Lung (tissue), 12 donors: ENCODE results near the gene TMEM238. TPM values are rescaled to one million over a fixed set of nuclear protein-coding genes. Genes with fewer than 3 reads are reported as not detected.
"Not testable (repeated sequence)": the region's sequence is repeated elsewhere in the genome, so short reads cannot be mapped to it uniquely, and the experiment has no call there.

Experiments
- ATAC-seq: fragments of 200-7000 bp; cut with Tn5 transposase; one replicate; pipeline ENCODE4 v1.9.1; 2020; ENCODE audit warnings: moderate number of reproducible peaks; ENCODE audit not compliant: insufficient read depth, low FRiP score
- DNase-seq, 3 donors: peaks; one replicate each; pipeline ENCODE4 v3.0.0-alpha.2; 2013 to 2017
- H3K27ac ChIP-seq, 2 donors: one replicate each; pipeline ENCODE4 v1.5.1; 2013; ENCODE audit warnings: mild to moderate bottlenecking in 2 of 2, moderate library complexity in 2 of 2, control low read depth in 1 of 2, inconsistent platforms in 1 of 2, low read depth in 1 of 2, low read length in 1 of 2
- H3K27me3 ChIP-seq, 3 donors: one replicate each; pipeline ENCODE4 v1.5.1; 2013; ENCODE audit warnings: low read length in 2 of 3; ENCODE audit not compliant: control insufficient read depth in 3 of 3, insufficient read depth in 3 of 3
- H3K36me3 ChIP-seq, 4 donors: one replicate each; pipeline ENCODE4 v1.5.1; 2013; ENCODE audit warnings: low read length in 4 of 4, mild to moderate bottlenecking in 1 of 4, moderate library complexity in 1 of 4; ENCODE audit not compliant: control insufficient read depth in 4 of 4, insufficient read depth in 4 of 4
- H3K4me1 ChIP-seq, 5 donors: one replicate each; pipeline ENCODE4 v1.5.1; 2013; ENCODE audit warnings: low read length in 5 of 5, mild to moderate bottlenecking in 2 of 5, moderate library complexity in 1 of 5; ENCODE audit not compliant: control insufficient read depth in 5 of 5, insufficient read depth in 5 of 5
- H3K4me3 ChIP-seq: one replicate; pipeline ENCODE4 v1.5.1; 2013; ENCODE audit warnings: mild to moderate bottlenecking, control low read depth, moderate library complexity
- H3K9ac ChIP-seq, 2 donors: one replicate each; pipeline ENCODE4 v1.5.1; 2013; ENCODE audit warnings: low read length in 2 of 2, control low read depth in 1 of 2; ENCODE audit not compliant: insufficient read depth in 1 of 2
- H3K9me3 ChIP-seq, 4 donors: one replicate each; pipeline ENCODE4 v1.5.1; 2013; ENCODE audit warnings: low read length in 3 of 4, mild to moderate bottlenecking in 1 of 4, moderate library complexity in 1 of 4; ENCODE audit not compliant: control insufficient read depth in 4 of 4, insufficient read depth in 3 of 4
- CTCF ChIP-seq: IDR thresholded peaks from 2 replicates; pipeline ENCODE4 v1.5.1; 2012; ENCODE audit warnings: mild to moderate bottlenecking; ENCODE audit errors: control extremely low read depth, extremely low read depth
- WGBS, 2 donors: extraction: QIAGEN DNeasy Blood & Tissue Kit; methylation state at CpG; one replicate each; pipeline ENCODE4 v1.1.7; 2013; 5-methylcytosine and 5-hydroxymethylcytosine counted together
- polyA plus RNA-seq, 2 donors: library from polyadenylated mRNA; stranded (reverse); fragments of 200-250 nt; gene quantifications; one replicate each; pipeline ENCODE4 v1.2.1, GENCODE V29; 2013
- total RNA-seq, 2 donors: library from RNA; depleted of rRNA in 1 of 2; stranded (reverse); fragments of >200 nt in 1 of 2; gene quantifications; one replicate each; pipeline ENCODE4 v1.2.1, GENCODE V29; 2014 to 2021
- donor health status: control.
- donor health status: control.
- donor health status: Bipolar disorder and iron deficiency.
- donor health status: healthy.
- donor health status: DM: yes; HTN: yes; CAD: no.

The TMEM238 gene
- total and polyA plus RNA-seq, 4 donors, result 0.43 to 31.0 (median 0.82) TPM

GRCh38 chr19:55431183-55431582 is 47.1 kb upstream of the TMEM238 start:
- Histone ChIP-seq H3K27me3 (peaks cover 8 to 36% (median 23%) of the 10 kb centered on the region in 3 donors), H3K9me3 (peaks cover 0 to 6% (median 0%) of the 10 kb centered on the region in 4 donors), H3K4me1 (no peaks in the 10 kb centered on the region), H3K27ac (no peak overlapping the region), H3K9ac (no peak overlapping the region), H3K4me3 (no peak overlapping the region), H3K36me3 (no peaks in the 10 kb centered on the region)
- WGBS, 2 donors, result 82 to 94% methylated on average over 1 of the region's 1 CpG
- ATAC-seq, result no peak
- no peak for DNase-seq
- no peak for TF ChIP-seq CTCF

- Histone ChIP-seq H3K4me1 (no peaks in the 10 kb centered on the region), H3K27me3 (peaks cover 0 to 12% (median 6%) of the 10 kb centered on the region in 3 donors), H3K27ac (no peak overlapping the region), H3K36me3 (no peaks in the 10 kb centered on the region), H3K9ac (no peak overlapping the region), H3K4me3 (no peak overlapping the region), H3K9me3 (peaks cover 0 to 10% (median 0%) of the 10 kb centered on the region in 4 donors)
- no peak for TF ChIP-seq CTCF
- DNase-seq, result no peak
- ATAC-seq, result no peak
- WGBS, 2 donors, result 60 to 79% methylated on average over 2 of the region's 2 CpGs
These were observed 42.0 kb upstream of the TMEM238 start for GRCh38 chr19:55426042-55426441.

GRCh38 chr19:55424518-55424917 is 40.4 kb upstream of the TMEM238 start:
- H3K9me3 ChIP-seq, result peaks cover 0 to 8% (median 0%) of the 10 kb centered on the region in 4 donors
- DNase-seq (no peak), ATAC-seq (no peak)
- no peaks in the 10 kb centered on the region for H3K4me1 ChIP-seq
- H3K36me3 ChIP-seq, result no peaks in the 10 kb centered on the region
- no peak for TF ChIP-seq CTCF
- no peak overlapping the region for H3K4me3 ChIP-seq
- no peak overlapping the region for H3K9ac ChIP-seq
- H3K27ac ChIP-seq, result no peak overlapping the region
- H3K27me3 ChIP-seq, result peaks cover 0 to 12% (median 6%) of the 10 kb centered on the region in 3 donors
- WGBS, 2 donors, result 76 to 94% methylated on average over 3 of the region's 3 CpGs

- no peak for ATAC-seq
- Histone ChIP-seq H3K9ac (no peak overlapping the region), H3K4me3 (no peak overlapping the region), H3K4me1 (no peaks in the 10 kb centered on the region), H3K27ac (no peak overlapping the region), H3K36me3 (no peaks in the 10 kb centered on the region), H3K27me3 (peaks cover 0 to 6% (median under 1%) of the 10 kb centered on the region in 3 donors), H3K9me3 (peaks cover 0 to 8% (median 0%) of the 10 kb centered on the region in 4 donors)
- DNase-seq, result no peak
- 71 to 80% methylated on average over 13 of the region's 13 CpGs for WGBS, 2 donors
- no peak for TF ChIP-seq CTCF
These were observed 39.3 kb upstream of the TMEM238 start for GRCh38 chr19:55423225-55424005.

- H3K4me3 ChIP-seq, DNase-seq, H3K9ac ChIP-seq, H3K4me1 ChIP-seq, ATAC-seq, H3K36me3 ChIP-seq, H3K9me3 ChIP-seq, H3K27ac ChIP-seq, H3K27me3 ChIP-seq: not testable (repeated sequence)
- WGBS, 2 donors, result 23 to 40% methylated on average over 4 of the region's 4 CpGs
These were observed 37.2 kb upstream of the TMEM238 start for GRCh38 chr19:55421281-55421680.
